Type B pancreatic cell (in vitro differentiated cells): ENCODE results near the gene RALGPS1. TPM values are rescaled to one million over a fixed set of nuclear protein-coding genes. Genes with fewer than 3 reads are reported as not detected.

Experiments used
- DNase-seq: peaks from one replicate; pipeline ENCODE4 v3.0.0; 2021; ENCODE audit warnings: mixed read lengths; ENCODE audit not compliant: unreplicated experiment; ENCODE audit errors: extremely low spot score
- H3K27ac Mint-ChIP-seq: 2 replicates; pipeline ENCODE4 v1.8.0; 2021; ENCODE audit warnings: mild to moderate bottlenecking, mixed read lengths
- H3K27me3 Mint-ChIP-seq: 2 replicates; pipeline ENCODE4 v1.8.0; 2021; ENCODE audit warnings: mixed read lengths
- H3K36me3 Mint-ChIP-seq: 2 replicates; pipeline ENCODE4 v1.8.0; 2021; ENCODE audit warnings: mixed read lengths
- H3K4me1 Mint-ChIP-seq: one replicate; pipeline ENCODE4 v1.8.0; 2021; ENCODE audit warnings: mixed read lengths; ENCODE audit not compliant: unreplicated experiment
- H3K4me3 Mint-ChIP-seq: 2 replicates; pipeline ENCODE4 v1.8.0; 2021; ENCODE audit warnings: mild to moderate bottlenecking, mixed read lengths
- H3K9me3 Mint-ChIP-seq: 2 replicates; pipeline ENCODE4 v1.8.0; 2021; ENCODE audit warnings: mixed read lengths
- total RNA-seq: library from RNA; stranded (reverse); gene quantifications from 2 replicates; pipeline ENCODE4 v1.2.1, GENCODE V29; 2021; ENCODE audit warnings: low replicate concordance
- TF ChIP-seq, protein P1 (sequence below): fragments of 200-600 bp; sonication (generic); conservative IDR thresholded peaks from 2 replicates; pipeline ENCODE4 v1.5.0; 2021; ENCODE audit warnings: antibody characterized with exemption, mild to moderate bottlenecking

The RALGPS1 gene
- total RNA-seq, 1 donor from 2014 or later: 16.7 TPM

DNA sequence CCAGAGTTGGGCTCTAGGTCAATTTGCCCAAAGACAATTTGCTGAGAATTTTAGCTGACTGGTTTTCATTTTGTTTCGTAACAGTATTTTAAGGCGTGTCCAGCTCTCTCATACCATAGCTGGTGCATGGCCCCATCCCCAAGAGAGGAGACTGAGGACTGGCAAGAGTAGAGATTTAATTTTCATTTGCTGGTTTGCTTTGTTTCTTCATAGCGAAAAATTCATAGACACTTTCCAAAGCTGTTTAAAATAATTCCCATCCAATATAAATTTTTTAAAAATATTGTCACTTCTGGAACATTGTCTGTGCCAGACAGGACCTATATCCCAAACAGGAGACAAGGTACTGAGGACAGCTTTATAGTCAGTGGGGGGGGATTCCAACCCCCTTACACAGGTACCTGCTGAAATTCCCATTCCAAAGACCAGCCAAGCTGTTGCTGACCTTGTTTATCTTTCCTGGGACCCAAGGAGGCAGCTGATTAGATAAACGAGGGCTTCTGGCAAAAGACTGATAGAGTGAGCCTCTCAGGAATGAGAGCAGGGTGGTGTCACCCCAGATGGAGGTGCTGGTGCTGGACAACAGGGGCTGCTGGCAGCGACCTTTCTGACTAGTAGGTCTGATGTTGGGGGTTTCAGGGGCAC is 214.6 kb downstream of the RALGPS1 start:
- no peaks in the 10 kb centered on the region for H3K9me3 Mint-ChIP-seq
- H3K36me3 Mint-ChIP-seq: no peaks in the 10 kb centered on the region
- TF ChIP-seq, protein P1, sequence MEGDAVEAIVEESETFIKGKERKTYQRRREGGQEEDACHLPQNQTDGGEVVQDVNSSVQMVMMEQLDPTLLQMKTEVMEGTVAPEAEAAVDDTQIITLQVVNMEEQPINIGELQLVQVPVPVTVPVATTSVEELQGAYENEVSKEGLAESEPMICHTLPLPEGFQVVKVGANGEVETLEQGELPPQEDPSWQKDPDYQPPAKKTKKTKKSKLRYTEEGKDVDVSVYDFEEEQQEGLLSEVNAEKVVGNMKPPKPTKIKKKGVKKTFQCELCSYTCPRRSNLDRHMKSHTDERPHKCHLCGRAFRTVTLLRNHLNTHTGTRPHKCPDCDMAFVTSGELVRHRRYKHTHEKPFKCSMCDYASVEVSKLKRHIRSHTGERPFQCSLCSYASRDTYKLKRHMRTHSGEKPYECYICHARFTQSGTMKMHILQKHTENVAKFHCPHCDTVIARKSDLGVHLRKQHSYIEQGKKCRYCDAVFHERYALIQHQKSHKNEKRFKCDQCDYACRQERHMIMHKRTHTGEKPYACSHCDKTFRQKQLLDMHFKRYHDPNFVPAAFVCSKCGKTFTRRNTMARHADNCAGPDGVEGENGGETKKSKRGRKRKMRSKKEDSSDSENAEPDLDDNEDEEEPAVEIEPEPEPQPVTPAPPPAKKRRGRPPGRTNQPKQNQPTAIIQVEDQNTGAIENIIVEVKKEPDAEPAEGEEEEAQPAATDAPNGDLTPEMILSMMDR: no peak
- H3K27ac Mint-ChIP-seq: no peak overlapping the region
- no peaks in the 10 kb centered on the region for H3K27me3 Mint-ChIP-seq
- peaks cover 36% of the 10 kb centered on the region for H3K4me1 Mint-ChIP-seq
- DNase-seq: no peak
- H3K4me3 Mint-ChIP-seq: no peak overlapping the region

GRCh38 chr9:127129718-127130085 is 215.1 kb downstream of the RALGPS1 start:
- Mint-ChIP-seq H3K27ac (no peak overlapping the region), H3K27me3 (no peaks in the 10 kb centered on the region), H3K36me3 (no peaks in the 10 kb centered on the region), H3K4me3 (no peak overlapping the region), H3K4me1 (peaks cover 39% of the 10 kb centered on the region), H3K9me3 (no peaks in the 10 kb centered on the region)
- TF ChIP-seq, protein P1: no peak
- no peak for DNase-seq

DNA sequence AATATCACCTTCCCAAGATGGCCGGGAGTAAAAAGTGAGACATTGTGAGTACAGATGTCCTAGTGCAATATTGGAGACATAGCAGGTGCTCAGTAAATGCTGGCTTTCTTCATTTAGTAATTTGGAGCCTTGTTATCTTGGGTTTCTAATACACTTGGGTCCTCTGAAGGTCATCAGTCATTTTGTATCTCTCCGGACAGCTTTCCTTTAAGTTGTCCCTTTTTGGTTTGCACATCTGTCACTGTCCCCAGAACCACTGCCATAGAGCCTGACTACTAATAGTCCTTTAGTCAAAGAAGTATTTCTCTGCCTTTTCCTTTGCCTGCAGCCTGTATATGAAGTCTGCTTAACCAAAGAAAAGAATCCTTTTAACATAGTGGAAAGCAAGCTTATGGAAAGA is 215.7 kb downstream of the RALGPS1 start:
- DNase-seq: no peak
- Mint-ChIP-seq H3K27ac (no peak overlapping the region), H3K27me3 (no peaks in the 10 kb centered on the region), H3K4me1 (peaks cover 39% of the 10 kb centered on the region), H3K36me3 (no peaks in the 10 kb centered on the region), H3K4me3 (no peak overlapping the region), H3K9me3 (no peaks in the 10 kb centered on the region)
- TF ChIP-seq, protein P1: no peak

DNA sequence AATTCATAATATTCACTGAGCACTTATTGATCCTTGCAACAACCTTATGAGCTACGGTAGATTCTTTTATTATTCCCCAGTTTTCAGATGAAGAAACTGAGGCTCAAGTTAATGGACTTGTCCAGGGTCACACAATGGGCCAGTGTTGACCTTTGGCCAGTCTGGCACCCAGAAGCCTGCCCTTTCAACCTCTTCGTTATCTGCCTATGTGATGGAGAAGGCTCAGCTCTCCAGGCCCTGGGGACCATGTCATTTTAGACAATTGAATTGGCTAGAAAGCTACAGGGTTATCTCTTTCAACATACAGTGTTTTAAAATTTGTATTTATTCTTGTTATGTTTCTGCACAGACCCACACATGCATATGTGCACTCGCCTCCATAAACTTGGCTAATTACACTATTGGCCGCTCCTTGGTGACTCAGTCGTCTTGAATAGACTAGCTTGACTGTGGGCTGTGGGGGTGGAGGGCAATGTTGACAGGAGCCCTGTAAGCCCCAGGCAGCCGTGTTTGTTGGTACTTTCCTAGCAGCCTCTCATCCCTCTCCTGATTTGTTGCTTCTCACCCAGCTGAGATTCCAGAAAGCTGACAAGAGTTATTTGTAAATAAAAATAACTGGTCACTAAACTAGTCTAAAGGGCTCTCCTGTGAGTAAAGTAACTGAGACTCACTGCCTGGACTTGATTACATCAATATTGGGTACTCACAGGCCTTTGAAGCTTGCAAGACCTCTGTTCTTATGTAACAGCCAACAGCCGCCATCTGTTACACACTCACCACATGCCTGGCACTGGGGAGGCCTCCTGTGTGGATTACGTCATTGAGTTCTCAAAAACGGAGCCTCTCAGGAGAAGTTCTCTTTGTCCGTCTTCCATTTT is 216.3 kb downstream of the RALGPS1 start:
- DNase-seq: no peak

GRCh38 chr9:127131871-127132270 is 217.3 kb downstream of the RALGPS1 start:
- H3K4me1 Mint-ChIP-seq: peaks cover 43% of the 10 kb centered on the region
- H3K4me3 Mint-ChIP-seq: no peak overlapping the region
- H3K27me3 Mint-ChIP-seq: no peaks in the 10 kb centered on the region
- H3K9me3 Mint-ChIP-seq: no peaks in the 10 kb centered on the region
- H3K36me3 Mint-ChIP-seq: no peaks in the 10 kb centered on the region
- no peak for DNase-seq
- no peak overlapping the region for H3K27ac Mint-ChIP-seq
- TF ChIP-seq, protein P1: no peak

More for the DNA sequence above, 216.3 kb downstream of the RALGPS1 start:
- no peaks in the 10 kb centered on the region for H3K9me3 Mint-ChIP-seq
- no peak overlapping the region for H3K4me3 Mint-ChIP-seq
- peak overlapping the region; percentile 79 for H3K27ac Mint-ChIP-seq
- TF ChIP-seq, protein P1: no peak
- no peaks in the 10 kb centered on the region for H3K36me3 Mint-ChIP-seq
- H3K4me1 Mint-ChIP-seq: peaks cover 43% of the 10 kb centered on the region
- H3K27me3 Mint-ChIP-seq: no peaks in the 10 kb centered on the region
